ENCODE measurements around the gene TNFRSF25.
A peak's percentile ranks its signal among the peaks of the same experiment; 100 is the strongest.
"Not testable (repeated sequence)": the region's sequence is repeated elsewhere in the genome, so short reads cannot be mapped to it uniquely, and the experiment has no call there.

Gene TNFRSF25

GRCh38 chr1:6444377-6444776, 21.6 kb downstream of the TNFRSF25 start:
- Histone ChIP-seq H3K27me3 (peaks cover 0 to 75% of the 10 kb centered on the region in 2 donors), H3K9me3 (no peaks in the 10 kb centered on the region), H3K4me1 (peaks cover 0 to 35% (median 29%) of the 10 kb centered on the region in 4 donors), H3K4me3 (no peak overlapping the region), H3K27ac (no peak overlapping the region), H3K36me3 (no peaks in the 10 kb centered on the region)
- TF ChIP-seq CTCF (IDR thresholded peaks at IDR 0.05): no peak
- intact Hi-C loops (cut with DNase I; ENCODE audit: low total_unique reads): no loop called here
- no peak for DNase-seq

GRCh38 chr1:6443339-6444115, 22.4 kb downstream of the TNFRSF25 start:
- intact Hi-C loops (cut with DNase I; ENCODE audit: low total_unique reads): no loop called here
- Histone ChIP-seq H3K36me3 (no peaks in the 10 kb centered on the region), H3K27ac (no peak overlapping the region), H3K27me3 (peaks cover 0 to 74% of the 10 kb centered on the region in 2 donors), H3K9me3 (no peaks in the 10 kb centered on the region), H3K4me1 (peaks cover 0 to 27% (median 22%) of the 10 kb centered on the region in 4 donors), H3K4me3 (no peak overlapping the region)
- TF ChIP-seq CTCF (IDR thresholded peaks at IDR 0.05): no peak
- no peak for DNase-seq

- H3K4me3 ChIP-seq: no peak overlapping the region
- no peaks in the 10 kb centered on the region for H3K9me3 ChIP-seq
- H3K27me3 ChIP-seq: peaks cover 0 to 74% of the 10 kb centered on the region in 2 donors
- peaks cover 0 to 11% (median 9%) of the 10 kb centered on the region in 4 donors for H3K4me1 ChIP-seq
- no peak for DNase-seq
- H3K27ac ChIP-seq: no peak overlapping the region
- no peak for TF ChIP-seq CTCF (IDR thresholded peaks at IDR 0.05)
- H3K36me3 ChIP-seq: no peaks in the 10 kb centered on the region
- intact Hi-C loops (cut with DNase I; ENCODE audit: low total_unique reads): no loop called here
These were observed 24.4 kb downstream of the TNFRSF25 start for GRCh38 chr1:6441586-6441985.

GRCh38 chr1:6440198-6441126, 25.5 kb downstream of the TNFRSF25 start:
- H3K27me3 ChIP-seq: peaks cover 0 to 74% of the 10 kb centered on the region in 2 donors
- H3K4me1 ChIP-seq: peaks cover 0 to 11% (median 9%) of the 10 kb centered on the region in 4 donors
- no peaks in the 10 kb centered on the region for H3K9me3 ChIP-seq
- H3K36me3 ChIP-seq: no peaks in the 10 kb centered on the region
- no peak for DNase-seq
- H3K27ac ChIP-seq: no peak overlapping the region
- peak in 1 of 2 experiments; percentile 10 for TF ChIP-seq CTCF (IDR thresholded peaks at IDR 0.05)
- no peak overlapping the region for H3K4me3 ChIP-seq
- intact Hi-C loops (cut with DNase I; ENCODE audit: low total_unique reads): no loop called here

GRCh38 chr1:6438047-6438525, 27.9 kb downstream of the TNFRSF25 start:
- TF ChIP-seq CTCF (IDR thresholded peaks at IDR 0.05): peak; percentile 82 to 93
- Histone ChIP-seq H3K9me3 (no peaks in the 10 kb centered on the region), H3K27me3 (peaks cover 0 to 60% of the 10 kb centered on the region in 2 donors), H3K36me3 (no peaks in the 10 kb centered on the region), H3K27ac (no peak overlapping the region), H3K4me1 (peaks cover 0 to 11% (median 9%) of the 10 kb centered on the region in 4 donors), H3K4me3 (no peak overlapping the region)
- DNase-seq: peak in 1 of 2 donors; percentile 64
- intact Hi-C loops (cut with DNase I; ENCODE audit: low total_unique reads): no loop called here

GRCh38 chr1:6437012-6437700, 28.8 kb downstream of the TNFRSF25 start:
- DNase-seq; H3K4me3 ChIP-seq; H3K36me3 ChIP-seq; intact Hi-C loops (cut with DNase I; ENCODE audit: low total_unique reads); H3K9me3 ChIP-seq; H3K27ac ChIP-seq: not testable (repeated sequence)
- H3K27me3 ChIP-seq: peaks cover 0 to 64% of the 10 kb centered on the region in 2 donors
- peaks cover 0 to 11% (median 9%) of the 10 kb centered on the region in 4 donors for H3K4me1 ChIP-seq

- intact Hi-C loops (cut with DNase I; ENCODE audit: low total_unique reads); H3K27ac ChIP-seq; H3K9me3 ChIP-seq; DNase-seq; H3K36me3 ChIP-seq; H3K4me3 ChIP-seq: not testable (repeated sequence)
- peaks cover 0 to 56% of the 10 kb centered on the region in 2 donors for H3K27me3 ChIP-seq
- H3K4me1 ChIP-seq: peaks cover 0 to 11% (median 9%) of the 10 kb centered on the region in 4 donors
These were observed 29.7 kb downstream of the TNFRSF25 start for GRCh38 chr1:6436277-6436676.

Data from tibial artery (tissue), 4 donors.